ENCODE results near the gene RELN. TPM values are rescaled to one million over a fixed set of nuclear protein-coding genes. Genes with fewer than 3 reads are reported as not detected.

The RELN gene
- total and polyA plus RNA-seq, 4 experiments from 2014 or later, result not detected

DNA sequence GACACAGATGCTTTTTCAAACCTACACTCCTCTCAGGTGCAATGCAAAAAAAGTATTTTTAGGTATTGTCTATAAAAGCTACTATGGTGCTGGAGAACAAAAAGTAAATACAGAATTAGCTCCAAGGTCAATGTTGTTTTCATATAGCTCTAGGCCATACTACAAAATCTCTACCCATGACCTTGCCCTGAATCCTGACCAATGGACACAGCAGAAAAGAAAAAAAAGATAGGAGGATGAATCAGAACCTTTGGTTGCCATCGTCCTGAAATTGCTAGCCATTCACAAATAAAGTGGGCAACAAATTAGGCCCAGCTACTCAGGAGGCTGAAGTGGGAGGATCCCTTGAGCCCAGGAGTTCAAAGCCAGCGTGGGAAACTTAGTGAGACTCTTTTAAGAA is 35.2 kb upstream of the RELN start:
- H3K9me3 ChIP-seq (ENCODE audit: control insufficient read depth in 1 of 2, low read length in 2 of 2), result no peaks in the 10 kb centered on the region
- Mint-ChIP-seq H3K9me3 (peaks cover 0 to 2% (median 0%) of the 10 kb centered on the region in 8 donors), H3K4me1 (no peaks in the 10 kb centered on the region)

DNA sequence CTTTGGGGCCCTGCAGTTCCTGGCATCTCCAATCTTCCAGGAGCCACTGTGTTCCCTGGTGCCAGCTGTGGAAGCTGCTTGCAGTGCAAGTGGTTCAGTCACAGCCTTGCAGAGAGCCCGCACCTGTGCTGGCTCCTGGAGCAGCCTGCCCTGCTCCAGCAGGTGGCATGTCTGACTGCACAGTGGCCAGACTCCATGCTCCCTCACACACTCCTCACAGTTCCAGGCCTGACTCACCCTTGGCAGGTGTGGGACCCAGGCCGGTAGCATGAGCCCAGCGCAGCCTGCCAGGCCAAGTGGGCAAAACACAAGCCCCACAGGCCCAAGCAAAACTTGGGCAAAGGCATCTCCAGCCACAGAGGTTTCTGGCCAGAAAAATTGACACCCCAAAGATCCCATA is 33.6 kb upstream of the RELN start:
- Mint-ChIP-seq H3K4me3 (no peak overlapping the region), H3K27ac (no peak overlapping the region), H3K4me1 (no peaks in the 10 kb centered on the region), H3K9me3 (peaks cover 0 to 2% (median 0%) of the 10 kb centered on the region in 8 donors), H3K27me3 (peaks cover 0 to 4% of the 10 kb centered on the region in 2 donors), H3K36me3 (no peaks in the 10 kb centered on the region)
- CTCF ChIA-PET (ENCODE audit: partially characterized antibody), result no interaction called here
- POLR2A ChIA-PET (ENCODE audit: partially characterized antibody), result no interaction called here
- H3K36me3 ChIP-seq (ENCODE audit: insufficient read depth, low read length), result no peaks in the 10 kb centered on the region
- no peak for DNase-seq
- H3K27ac ChIP-seq (ENCODE audit: low read depth, low read length), result no peak overlapping the region
- H3K4me1 ChIP-seq (ENCODE audit: insufficient read depth, low read length), result no peaks in the 10 kb centered on the region
- no peaks in the 10 kb centered on the region for H3K9me3 ChIP-seq (ENCODE audit: control insufficient read depth in 1 of 2, low read length in 2 of 2)
- H3K27me3 ChIP-seq (ENCODE audit: insufficient read depth, low read length), result no peaks in the 10 kb centered on the region
- H3K4me3 ChIP-seq (ENCODE audit: low read length in 2 of 2), result no peak overlapping the region
- intact Hi-C loops (cut with micrococcal nuclease), result no loop called here

More for the DNA sequence above, 35.2 kb upstream of the RELN start:
- H3K36me3 Mint-ChIP-seq, result no peaks in the 10 kb centered on the region
- Histone ChIP-seq H3K27ac (ENCODE audit: low read depth, low read length) (no peak overlapping the region), H3K36me3 (ENCODE audit: insufficient read depth, low read length) (no peaks in the 10 kb centered on the region), H3K27me3 (ENCODE audit: insufficient read depth, low read length) (no peaks in the 10 kb centered on the region), H3K4me1 (ENCODE audit: insufficient read depth, low read length) (no peaks in the 10 kb centered on the region), H3K4me3 (ENCODE audit: low read length in 2 of 2) (no peak overlapping the region)
- no peak for DNase-seq
- peaks cover 0 to 4% of the 10 kb centered on the region in 2 donors for H3K27me3 Mint-ChIP-seq
- ChIA-PET POLR2A (ENCODE audit: partially characterized antibody) (no interaction called here), CTCF (ENCODE audit: partially characterized antibody) (no interaction called here)
- no peak overlapping the region for H3K27ac Mint-ChIP-seq
- no peak overlapping the region for H3K4me3 Mint-ChIP-seq
- intact Hi-C loops (cut with micrococcal nuclease), result no loop called here

- no peaks in the 10 kb centered on the region for H3K4me1 Mint-ChIP-seq
- H3K9me3 ChIP-seq (ENCODE audit: control insufficient read depth in 1 of 2, low read length in 2 of 2), result no peaks in the 10 kb centered on the region
- CTCF ChIA-PET (ENCODE audit: partially characterized antibody), result no interaction called here
Observed at GRCh38 chr7:104018425-104018824, 29.0 kb upstream of the RELN start.

GRCh38 chr7:104017001-104017400 is 27.5 kb upstream of the RELN start:
- no peaks in the 10 kb centered on the region for H3K36me3 Mint-ChIP-seq
- Histone ChIP-seq H3K27me3 (ENCODE audit: insufficient read depth, low read length) (no peaks in the 10 kb centered on the region), H3K9me3 (ENCODE audit: control insufficient read depth in 1 of 2, low read length in 2 of 2) (no peaks in the 10 kb centered on the region), H3K27ac (ENCODE audit: low read depth, low read length) (no peak overlapping the region), H3K4me3 (ENCODE audit: low read length in 2 of 2) (no peak overlapping the region), H3K36me3 (ENCODE audit: insufficient read depth, low read length) (no peaks in the 10 kb centered on the region), H3K4me1 (ENCODE audit: insufficient read depth, low read length) (no peaks in the 10 kb centered on the region)
- CTCF ChIA-PET (ENCODE audit: partially characterized antibody), result no interaction called here
- POLR2A ChIA-PET (ENCODE audit: partially characterized antibody), result no interaction called here
- H3K27me3 Mint-ChIP-seq, result peaks cover 0 to 4% of the 10 kb centered on the region in 2 donors
- H3K4me1 Mint-ChIP-seq, result no peaks in the 10 kb centered on the region
- intact Hi-C loops (cut with micrococcal nuclease), result no loop called here
- no peaks in the 10 kb centered on the region for H3K9me3 Mint-ChIP-seq
- no peak for DNase-seq
- H3K4me3 Mint-ChIP-seq, result no peak overlapping the region
- H3K27ac Mint-ChIP-seq, result no peak overlapping the region

More at GRCh38 chr7:104018425-104018824, 29.0 kb upstream of the RELN start:
- no peaks in the 10 kb centered on the region for H3K9me3 Mint-ChIP-seq
- no peak overlapping the region for H3K27ac ChIP-seq (ENCODE audit: low read depth, low read length)
- no peaks in the 10 kb centered on the region for H3K36me3 ChIP-seq (ENCODE audit: insufficient read depth, low read length)
- no peak overlapping the region for H3K27ac Mint-ChIP-seq
- peaks cover 0 to 4% of the 10 kb centered on the region in 2 donors for H3K27me3 Mint-ChIP-seq
- H3K4me3 ChIP-seq (ENCODE audit: low read length in 2 of 2), result no peak overlapping the region
- H3K27me3 ChIP-seq (ENCODE audit: insufficient read depth, low read length), result no peaks in the 10 kb centered on the region
- intact Hi-C loops (cut with micrococcal nuclease), result no loop called here
- no peak overlapping the region for H3K4me3 Mint-ChIP-seq
- no peak for DNase-seq
- no peaks in the 10 kb centered on the region for H3K4me1 ChIP-seq (ENCODE audit: insufficient read depth, low read length)
- POLR2A ChIA-PET (ENCODE audit: partially characterized antibody), result no interaction called here
- no peaks in the 10 kb centered on the region for H3K36me3 Mint-ChIP-seq

DNA sequence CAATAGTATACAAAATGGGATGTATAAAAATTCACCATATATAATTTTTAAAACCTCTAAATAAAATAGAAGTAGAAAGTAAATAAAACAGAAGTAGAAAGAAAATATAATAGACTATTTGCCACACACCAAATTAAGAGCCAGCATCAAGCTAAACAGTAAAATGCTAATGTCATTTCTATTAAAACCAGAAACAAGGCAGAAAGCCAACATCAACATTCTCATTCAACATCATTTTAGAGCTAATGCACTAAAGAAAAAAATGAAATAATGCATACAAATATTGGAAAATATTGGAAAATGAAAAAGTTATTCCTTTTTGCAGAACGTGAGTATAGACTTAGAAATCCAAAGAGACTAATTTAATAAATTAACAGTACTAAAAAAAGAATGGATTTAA is 23.4 kb upstream of the RELN start:
- ChIA-PET CTCF (ENCODE audit: partially characterized antibody) (interaction anchor here (1.5 kb wide), 1 partner anchor 22 kb away, joined by 3 read pairs; no protein-coding TSS in a partner anchor), POLR2A (ENCODE audit: partially characterized antibody) (no interaction called here)
- no peaks in the 10 kb centered on the region for H3K27me3 ChIP-seq (ENCODE audit: insufficient read depth, low read length)
- peaks cover 0 to 4% of the 10 kb centered on the region in 2 donors for H3K27me3 Mint-ChIP-seq
- no peak overlapping the region for H3K4me3 Mint-ChIP-seq
- H3K9me3 Mint-ChIP-seq, result no peaks in the 10 kb centered on the region
- H3K27ac Mint-ChIP-seq, result no peak overlapping the region
- H3K4me3 ChIP-seq (ENCODE audit: low read length in 2 of 2), result no peak overlapping the region
- H3K4me1 Mint-ChIP-seq, result no peaks in the 10 kb centered on the region
- intact Hi-C loops (cut with micrococcal nuclease), result no loop called here
- H3K27ac ChIP-seq (ENCODE audit: low read depth, low read length), result no peak overlapping the region
- no peaks in the 10 kb centered on the region for H3K36me3 Mint-ChIP-seq
- H3K36me3 ChIP-seq (ENCODE audit: insufficient read depth, low read length), result no peaks in the 10 kb centered on the region
- DNase-seq, result no peak
- no peaks in the 10 kb centered on the region for H3K9me3 ChIP-seq (ENCODE audit: control insufficient read depth in 1 of 2, low read length in 2 of 2)
- no peaks in the 10 kb centered on the region for H3K4me1 ChIP-seq (ENCODE audit: insufficient read depth, low read length)

DNA sequence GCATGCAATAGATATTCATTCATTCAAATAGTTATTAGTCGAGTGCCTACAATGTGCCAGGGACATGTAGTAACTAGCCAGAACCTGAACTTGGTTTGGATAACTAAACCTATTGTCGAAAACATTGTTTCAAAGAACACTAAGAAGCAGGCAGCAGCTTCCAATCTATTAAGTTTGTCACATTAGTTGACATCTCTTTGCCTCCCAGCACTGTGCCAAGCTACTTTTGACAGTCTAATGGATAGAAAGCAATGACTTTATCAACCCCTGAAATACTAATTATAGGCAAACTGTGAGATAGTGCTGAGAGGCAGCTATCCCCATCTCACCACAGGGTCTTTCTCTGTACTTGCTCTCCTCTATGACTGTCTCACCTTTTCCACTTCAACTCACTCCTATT is 22.4 kb upstream of the RELN start:
- Histone ChIP-seq H3K36me3 (ENCODE audit: insufficient read depth, low read length) (no peaks in the 10 kb centered on the region), H3K4me1 (ENCODE audit: insufficient read depth, low read length) (no peaks in the 10 kb centered on the region), H3K27ac (ENCODE audit: low read depth, low read length) (no peak overlapping the region), H3K27me3 (ENCODE audit: insufficient read depth, low read length) (no peaks in the 10 kb centered on the region), H3K4me3 (ENCODE audit: low read length in 2 of 2) (no peak overlapping the region), H3K9me3 (ENCODE audit: control insufficient read depth in 1 of 2, low read length in 2 of 2) (no peaks in the 10 kb centered on the region)
- ChIA-PET CTCF (ENCODE audit: partially characterized antibody) (interaction anchor here (1.5 kb wide), 1 partner anchor 21 kb away, joined by 3 read pairs; no protein-coding TSS in a partner anchor), POLR2A (ENCODE audit: partially characterized antibody) (no interaction called here)
- Mint-ChIP-seq H3K4me1 (no peaks in the 10 kb centered on the region), H3K9me3 (no peaks in the 10 kb centered on the region), H3K27me3 (peaks cover 0 to 4% of the 10 kb centered on the region in 2 donors), H3K36me3 (no peaks in the 10 kb centered on the region), H3K4me3 (no peak overlapping the region), H3K27ac (no peak overlapping the region)
- no peak for DNase-seq
- intact Hi-C loops (cut with micrococcal nuclease), result no loop called here

- H3K27me3 ChIP-seq (ENCODE audit: insufficient read depth, low read length), result no peaks in the 10 kb centered on the region
- no peaks in the 10 kb centered on the region for H3K9me3 ChIP-seq (ENCODE audit: control insufficient read depth in 1 of 2, low read length in 2 of 2)
- no peak overlapping the region for H3K27ac ChIP-seq (ENCODE audit: low read depth, low read length)
- CTCF ChIA-PET (ENCODE audit: partially characterized antibody), result no interaction called here
- H3K4me3 Mint-ChIP-seq, result no peak overlapping the region
- POLR2A ChIA-PET (ENCODE audit: partially characterized antibody), result no interaction called here
- H3K27ac Mint-ChIP-seq, result peak overlapping the region in 1 of 7 donors; percentile 54
- H3K4me1 ChIP-seq (ENCODE audit: insufficient read depth, low read length), result no peaks in the 10 kb centered on the region
- no peaks in the 10 kb centered on the region for H3K4me1 Mint-ChIP-seq
- H3K9me3 Mint-ChIP-seq, result no peaks in the 10 kb centered on the region
- H3K36me3 ChIP-seq (ENCODE audit: insufficient read depth, low read length), result no peaks in the 10 kb centered on the region
- H3K36me3 Mint-ChIP-seq, result no peaks in the 10 kb centered on the region
- H3K27me3 Mint-ChIP-seq, result peaks cover 0 to 4% of the 10 kb centered on the region in 2 donors
- DNase-seq, result no peak
- intact Hi-C loops (cut with micrococcal nuclease), result no loop called here
- H3K4me3 ChIP-seq (ENCODE audit: low read length in 2 of 2), result no peak overlapping the region
Observed at GRCh38 chr7:104010052-104010909, 20.8 kb upstream of the RELN start.

Measured in CD4-positive, alpha-beta memory T cell (primary cell).